ENCODE data around the gene RC3H1.
"Not testable (repeated sequence)": the region's sequence is repeated elsewhere in the genome, so short reads cannot be mapped to it uniquely, and the experiment has no call there.

DNA sequence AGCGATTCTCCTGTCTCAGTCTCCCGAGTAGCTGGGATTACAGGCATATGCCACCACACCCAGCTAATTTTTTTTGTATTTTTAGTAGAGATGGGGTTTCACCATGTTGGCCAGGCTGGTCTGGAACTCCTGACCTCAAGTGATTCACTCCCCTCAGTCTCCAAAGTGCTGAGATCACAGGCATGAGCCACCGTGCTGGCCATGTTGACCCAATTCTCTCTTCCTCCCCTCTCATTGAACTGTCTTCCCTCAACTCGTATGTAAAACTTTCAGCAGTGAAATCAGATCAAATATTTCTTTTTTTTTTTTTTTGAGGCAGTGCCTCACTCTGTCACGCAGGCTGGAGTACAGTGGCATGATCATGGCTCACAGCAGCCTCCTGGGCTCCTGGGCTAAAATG, 20.4 kb upstream of the RC3H1 start:
- TF ChIP-seq, protein P1, sequence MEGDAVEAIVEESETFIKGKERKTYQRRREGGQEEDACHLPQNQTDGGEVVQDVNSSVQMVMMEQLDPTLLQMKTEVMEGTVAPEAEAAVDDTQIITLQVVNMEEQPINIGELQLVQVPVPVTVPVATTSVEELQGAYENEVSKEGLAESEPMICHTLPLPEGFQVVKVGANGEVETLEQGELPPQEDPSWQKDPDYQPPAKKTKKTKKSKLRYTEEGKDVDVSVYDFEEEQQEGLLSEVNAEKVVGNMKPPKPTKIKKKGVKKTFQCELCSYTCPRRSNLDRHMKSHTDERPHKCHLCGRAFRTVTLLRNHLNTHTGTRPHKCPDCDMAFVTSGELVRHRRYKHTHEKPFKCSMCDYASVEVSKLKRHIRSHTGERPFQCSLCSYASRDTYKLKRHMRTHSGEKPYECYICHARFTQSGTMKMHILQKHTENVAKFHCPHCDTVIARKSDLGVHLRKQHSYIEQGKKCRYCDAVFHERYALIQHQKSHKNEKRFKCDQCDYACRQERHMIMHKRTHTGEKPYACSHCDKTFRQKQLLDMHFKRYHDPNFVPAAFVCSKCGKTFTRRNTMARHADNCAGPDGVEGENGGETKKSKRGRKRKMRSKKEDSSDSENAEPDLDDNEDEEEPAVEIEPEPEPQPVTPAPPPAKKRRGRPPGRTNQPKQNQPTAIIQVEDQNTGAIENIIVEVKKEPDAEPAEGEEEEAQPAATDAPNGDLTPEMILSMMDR (IDR thresholded peaks at IDR 0.05; ENCODE audit: low read length) = not testable (repeated sequence)
- not testable (repeated sequence) for TF ChIP-seq EZH2 (optimal IDR thresholded peaks at IDR 0.05; ENCODE audit: low read depth, low read length)

Data from MM.1S (cell line).